Transverse colon (tissue), 3 donors: Measurements from ENCODE around the gene TTBK1.

ENCODE experiments used
- EP300 ChIP-seq: sonication (generic); formaldehyde crosslinking; IDR thresholded peaks from one replicate; pipeline ENCODE4 v1.6.1; 2017; ENCODE audit warnings: antibody characterized with exemption, low read depth
- TF ChIP-seq, protein P1 (sequence below), 5 experiments: fragments of 200-600 bp in 3 of 5; fragments of 450-650 bp in 2 of 5; sonication (generic) in 3 of 5; IDR thresholded peaks; 1 replicate in 2 of 5; 2 replicates in 3 of 5; pipeline ENCODE4 v1.5.1; 2016 to 2017; ENCODE audit warnings: antibody characterized with exemption in 5 of 5, inconsistent platforms in 3 of 5, mild to moderate bottlenecking in 2 of 5, moderate library complexity in 1 of 5

GRCh38 chr6:43278524-43279078 is 35.3 kb downstream of the TTBK1 start:
- TF ChIP-seq, protein P1, sequence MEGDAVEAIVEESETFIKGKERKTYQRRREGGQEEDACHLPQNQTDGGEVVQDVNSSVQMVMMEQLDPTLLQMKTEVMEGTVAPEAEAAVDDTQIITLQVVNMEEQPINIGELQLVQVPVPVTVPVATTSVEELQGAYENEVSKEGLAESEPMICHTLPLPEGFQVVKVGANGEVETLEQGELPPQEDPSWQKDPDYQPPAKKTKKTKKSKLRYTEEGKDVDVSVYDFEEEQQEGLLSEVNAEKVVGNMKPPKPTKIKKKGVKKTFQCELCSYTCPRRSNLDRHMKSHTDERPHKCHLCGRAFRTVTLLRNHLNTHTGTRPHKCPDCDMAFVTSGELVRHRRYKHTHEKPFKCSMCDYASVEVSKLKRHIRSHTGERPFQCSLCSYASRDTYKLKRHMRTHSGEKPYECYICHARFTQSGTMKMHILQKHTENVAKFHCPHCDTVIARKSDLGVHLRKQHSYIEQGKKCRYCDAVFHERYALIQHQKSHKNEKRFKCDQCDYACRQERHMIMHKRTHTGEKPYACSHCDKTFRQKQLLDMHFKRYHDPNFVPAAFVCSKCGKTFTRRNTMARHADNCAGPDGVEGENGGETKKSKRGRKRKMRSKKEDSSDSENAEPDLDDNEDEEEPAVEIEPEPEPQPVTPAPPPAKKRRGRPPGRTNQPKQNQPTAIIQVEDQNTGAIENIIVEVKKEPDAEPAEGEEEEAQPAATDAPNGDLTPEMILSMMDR (IDR thresholded peaks at IDR 0.05), result no peak
- TF ChIP-seq EP300, result peak; percentile 41
